HUES48 (cell line): ENCODE measurements around the gene PTBP2.

ENCODE experiments used
- H3K27ac ChIP-seq: one replicate; pipeline ENCODE4 v1.7.0; 2013; ENCODE audit warnings: low read depth, low read length, inconsistent platforms
- H3K27me3 ChIP-seq: 2 replicates; pipeline ENCODE4 v1.6.1; 2013; ENCODE audit warnings: mild to moderate bottlenecking, low read length; ENCODE audit not compliant: control insufficient read depth, insufficient read depth
- H3K36me3 ChIP-seq: 2 replicates; pipeline ENCODE4 v1.6.1; 2013; ENCODE audit warnings: low read length; ENCODE audit not compliant: control insufficient read depth, insufficient read depth
- H3K4me1 ChIP-seq: 2 replicates; pipeline ENCODE4 v1.6.1; 2013; ENCODE audit warnings: mild to moderate bottlenecking, low read length; ENCODE audit not compliant: control insufficient read depth, insufficient read depth
- H3K4me3 ChIP-seq: 2 replicates; pipeline ENCODE4 v1.5.1; 2013; ENCODE audit warnings: mild to moderate bottlenecking, low read depth, low read length
- H3K9ac ChIP-seq: 2 replicates; pipeline ENCODE4 v1.6.1; 2013; ENCODE audit warnings: mild to moderate bottlenecking, low read depth, low read length, moderate library complexity
- H3K9me3 ChIP-seq: 2 replicates; pipeline ENCODE4 v1.6.1; 2013; ENCODE audit warnings: low read length; ENCODE audit not compliant: control insufficient read depth, insufficient read depth

Gene PTBP2

DNA sequence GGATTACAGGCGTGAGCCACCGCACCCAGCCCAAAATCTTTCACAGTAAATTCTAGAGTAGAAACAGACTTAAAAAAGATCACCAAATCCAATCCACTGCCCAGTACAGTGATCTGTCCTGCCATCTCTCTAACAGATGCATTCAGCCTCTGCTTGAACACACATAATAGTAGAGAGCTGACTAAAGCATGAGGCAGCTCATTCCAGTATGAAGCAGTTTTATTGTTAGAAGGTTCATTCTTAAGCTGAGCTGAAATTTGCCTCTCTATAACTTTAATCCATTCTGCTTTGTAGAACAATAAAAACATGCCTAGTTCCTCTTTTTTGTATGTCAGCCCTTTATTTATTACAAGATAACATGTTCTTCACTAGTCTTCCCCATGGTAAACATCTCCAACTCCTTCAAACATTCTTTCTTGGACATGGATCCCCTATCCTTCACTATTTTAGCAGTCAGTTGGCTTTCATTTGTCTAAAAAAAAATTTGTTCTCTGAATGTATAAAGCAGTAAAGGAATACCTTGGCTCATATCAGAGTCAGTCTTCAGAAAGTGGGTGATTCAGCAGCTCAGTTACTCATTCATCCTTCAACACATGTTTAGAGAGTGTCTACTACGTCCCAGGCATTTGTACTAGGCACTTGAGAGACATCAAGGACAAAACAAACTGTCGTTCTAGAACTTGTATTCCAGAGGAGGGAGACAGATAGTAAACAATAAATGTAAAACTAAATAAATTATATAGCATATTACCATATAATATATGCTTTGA is 10.7 kb upstream of the PTBP2 start:
- no peak overlapping the region for H3K27ac ChIP-seq
- 0 out of 2 replicates have a peak, but pooled peaks cover 3% of the 10 kb centered on the region for H3K9me3 ChIP-seq
- H3K27me3 ChIP-seq, result no peaks in the 10 kb centered on the region
- H3K9ac ChIP-seq, result no peak overlapping the region
- no peak overlapping the region for H3K4me3 ChIP-seq
- peaks cover 11% of the 10 kb centered on the region for H3K4me1 ChIP-seq
- H3K36me3 ChIP-seq, result no peaks in the 10 kb centered on the region

DNA sequence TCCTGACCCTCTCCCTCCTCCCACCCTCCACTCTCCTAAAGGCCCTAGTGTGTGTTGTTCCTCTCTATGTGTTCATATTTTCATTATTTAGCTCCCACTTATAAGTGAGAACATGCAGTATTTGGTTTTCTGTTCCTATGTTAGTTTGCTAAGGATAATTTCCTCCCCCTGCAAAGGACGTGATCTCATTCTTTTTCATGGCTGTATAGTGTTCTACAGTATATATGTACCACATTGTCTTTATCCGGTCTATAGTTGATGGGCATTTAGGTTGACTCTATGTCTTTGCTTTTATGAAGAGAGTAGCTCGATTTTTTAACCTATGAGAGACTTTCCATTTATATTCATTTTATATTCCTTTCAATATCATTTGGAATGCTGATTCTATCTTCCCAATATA is 7.9 kb upstream of the PTBP2 start:
- Histone ChIP-seq H3K27me3 (no peaks in the 10 kb centered on the region), H3K36me3 (no peaks in the 10 kb centered on the region), H3K27ac (no peak overlapping the region), H3K4me3 (no peak overlapping the region), H3K9ac (no peak overlapping the region), H3K4me1 (peaks cover 16% of the 10 kb centered on the region), H3K9me3 (0 out of 2 replicates have a peak, but pooled peaks cover 3% of the 10 kb centered on the region)

- Histone ChIP-seq H3K9ac (no peak overlapping the region), H3K4me3 (0 out of 2 replicates have a peak overlapping the region, but pooled peaks have one; percentile 11), H3K9me3 (0 out of 2 replicates have a peak, but pooled peaks cover 3% of the 10 kb centered on the region), H3K4me1 (peaks cover 16% of the 10 kb centered on the region), H3K27me3 (no peaks in the 10 kb centered on the region), H3K27ac (peak overlapping the region; percentile 75), H3K36me3 (no peaks in the 10 kb centered on the region)
Observed at GRCh38 chr1:96714881-96715280, 6.7 kb upstream of the PTBP2 start.

- no peaks in the 10 kb centered on the region for H3K27me3 ChIP-seq
- 0 out of 2 replicates have a peak overlapping the region, but pooled peaks have one; percentile 11 for H3K4me3 ChIP-seq
- no peaks in the 10 kb centered on the region for H3K36me3 ChIP-seq
- peaks cover 17% of the 10 kb centered on the region for H3K4me1 ChIP-seq
- peak overlapping the region; percentile 75 for H3K27ac ChIP-seq
- no peak overlapping the region for H3K9ac ChIP-seq
- H3K9me3 ChIP-seq, result 0 out of 2 replicates have a peak, but pooled peaks cover 3% of the 10 kb centered on the region
Observed at GRCh38 chr1:96715482-96715881, 6.1 kb upstream of the PTBP2 start.

DNA sequence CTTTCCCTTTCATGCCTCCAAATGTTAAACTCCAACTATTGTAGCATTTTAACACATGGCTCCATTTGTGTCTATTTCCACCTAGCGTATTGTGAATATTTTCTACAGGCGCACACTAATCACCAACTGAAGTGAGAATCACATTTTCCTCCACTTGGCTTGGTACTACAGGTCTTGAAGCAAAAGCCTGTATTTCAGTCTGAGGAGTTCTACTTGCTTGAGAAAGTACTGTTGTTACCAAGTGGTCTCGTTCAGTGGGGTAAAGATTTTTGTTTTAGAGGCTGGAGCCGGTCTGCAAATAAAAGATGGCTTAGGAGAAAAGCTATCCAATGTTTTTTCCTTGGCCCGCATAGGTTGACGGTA is 550 bp upstream of the PTBP2 start:
- Histone ChIP-seq H3K27ac (peak overlapping the region; percentile 78), H3K4me1 (peaks cover 27% of the 10 kb centered on the region), H3K9me3 (no peaks in the 10 kb centered on the region), H3K36me3 (peaks cover 28% of the 10 kb centered on the region), H3K9ac (peak overlapping the region; percentile 74), H3K4me3 (peak overlapping the region; percentile 98), H3K27me3 (no peaks in the 10 kb centered on the region)

DNA sequence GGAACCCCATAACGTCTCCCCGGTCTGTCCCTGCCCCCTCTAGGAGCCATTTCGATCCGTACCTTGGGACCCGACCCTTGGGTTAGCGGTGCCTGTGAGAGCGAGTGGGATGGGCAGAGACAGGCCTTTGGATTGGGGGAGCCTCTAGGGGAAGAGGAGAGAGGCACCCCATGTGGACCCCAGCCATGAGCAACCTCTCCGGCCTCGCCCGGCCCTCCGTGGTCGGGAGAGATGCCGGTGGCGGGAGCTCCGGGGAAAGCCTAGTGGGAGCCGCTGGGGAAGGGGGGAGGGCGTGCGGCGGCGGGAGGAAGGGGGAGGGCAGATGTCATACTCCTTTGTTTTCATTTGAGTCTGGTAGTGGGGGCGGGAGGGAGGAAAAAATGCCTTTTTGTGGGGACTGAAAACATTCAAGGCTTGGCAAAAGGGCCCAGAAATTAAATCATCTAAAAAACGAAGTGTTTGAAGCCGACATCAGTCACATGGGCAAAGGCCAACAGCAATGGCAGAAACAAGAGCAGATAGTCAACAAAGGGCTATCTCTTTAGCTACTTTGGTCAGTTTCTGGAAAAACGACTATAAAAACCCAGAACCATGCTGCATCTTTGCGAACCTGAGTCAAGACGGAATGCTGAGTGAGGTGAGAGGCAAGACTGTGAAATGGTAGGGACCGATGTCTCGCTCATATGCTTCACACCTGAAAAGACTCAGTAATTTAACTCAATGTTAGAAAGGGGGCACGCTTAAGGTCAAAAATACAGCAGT is 758 bp downstream of the PTBP2 start:
- Histone ChIP-seq H3K27me3 (no peaks in the 10 kb centered on the region), H3K36me3 (peaks cover 39% of the 10 kb centered on the region), H3K27ac (peak overlapping the region; percentile 99), H3K9me3 (no peaks in the 10 kb centered on the region), H3K4me3 (peak overlapping the region; percentile 98), H3K4me1 (peaks cover 23% of the 10 kb centered on the region), H3K9ac (peak overlapping the region; percentile 99)

DNA sequence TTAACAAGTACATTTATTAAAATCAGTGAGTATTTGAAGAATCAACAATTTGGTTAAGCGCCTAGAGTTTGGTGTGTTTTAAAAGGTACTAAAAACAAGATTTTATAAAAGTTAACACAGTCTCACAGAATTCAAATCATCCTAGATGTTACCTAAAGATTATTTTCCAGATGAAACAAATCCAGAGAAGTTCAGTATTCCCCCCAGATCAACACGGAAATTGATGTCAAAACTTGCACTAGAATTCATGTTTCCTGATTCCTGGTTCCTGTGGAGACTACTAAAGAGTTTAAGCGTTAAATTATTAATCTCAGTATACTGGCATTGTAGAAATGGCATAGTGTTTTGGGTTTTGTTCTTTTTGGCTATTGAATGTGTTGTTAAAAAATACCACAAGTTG is 1.4 kb downstream of the PTBP2 start:
- no peaks in the 10 kb centered on the region for H3K27me3 ChIP-seq
- H3K4me3 ChIP-seq, result peak overlapping the region; percentile 98
- peak overlapping the region; percentile 99 for H3K27ac ChIP-seq
- H3K36me3 ChIP-seq, result peaks cover 45% of the 10 kb centered on the region
- H3K9ac ChIP-seq, result peak overlapping the region; percentile 99
- H3K9me3 ChIP-seq, result no peaks in the 10 kb centered on the region
- H3K4me1 ChIP-seq, result peaks cover 23% of the 10 kb centered on the region

GRCh38 chr1:96723377-96723776 is 1.8 kb downstream of the PTBP2 start:
- H3K9me3 ChIP-seq, result no peaks in the 10 kb centered on the region
- peaks cover 49% of the 10 kb centered on the region for H3K36me3 ChIP-seq
- H3K9ac ChIP-seq, result peak overlapping the region; percentile 99; the same call in 1 of the 2 replicates
- H3K4me3 ChIP-seq, result peak overlapping the region; percentile 98
- no peaks in the 10 kb centered on the region for H3K27me3 ChIP-seq
- no peak overlapping the region for H3K27ac ChIP-seq
- peaks cover 23% of the 10 kb centered on the region for H3K4me1 ChIP-seq

DNA sequence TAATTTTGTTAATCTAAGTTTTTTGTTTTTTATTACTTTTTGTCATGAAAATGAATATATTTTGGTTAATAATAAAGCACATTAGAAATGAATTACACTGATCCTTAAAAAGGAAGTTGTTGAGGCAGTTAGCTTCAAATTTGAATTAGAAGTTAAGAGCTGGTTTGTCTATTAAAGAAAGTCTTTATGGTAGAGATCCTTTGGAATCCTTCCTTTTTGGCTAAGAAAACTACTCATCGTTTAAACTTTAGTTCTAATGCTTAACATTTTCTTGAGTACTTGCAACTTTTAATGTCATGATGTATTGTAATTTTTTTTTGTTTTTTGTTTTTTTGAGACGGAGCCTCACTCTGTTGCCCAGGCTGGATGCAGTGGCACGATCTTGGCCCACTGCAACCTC is 2.4 kb downstream of the PTBP2 start:
- Histone ChIP-seq H3K36me3 (peaks cover 55% of the 10 kb centered on the region), H3K27ac (no peak overlapping the region), H3K4me3 (peak overlapping the region; percentile 98)

DNA sequence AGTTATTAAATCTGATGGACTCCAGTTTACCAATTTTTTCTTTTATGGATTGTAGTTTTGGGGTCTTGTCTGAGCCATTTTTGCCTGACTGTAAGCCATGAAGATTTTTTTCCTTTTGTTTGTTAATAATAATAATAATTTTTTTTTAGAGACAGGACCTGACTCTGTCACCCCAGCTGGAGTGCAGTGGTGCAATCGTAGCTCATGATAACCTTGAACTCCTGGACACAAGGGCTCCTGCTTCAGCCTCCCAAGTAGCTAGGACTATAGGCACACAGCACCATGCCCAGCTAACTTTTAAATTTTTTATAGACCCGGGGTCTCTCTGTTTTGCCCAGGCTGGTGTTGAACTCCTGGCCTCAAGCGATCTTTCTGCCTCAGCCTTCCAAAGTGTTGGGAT is 6.3 kb downstream of the PTBP2 start:
- no peak overlapping the region for H3K4me3 ChIP-seq
- H3K27ac ChIP-seq, result no peak overlapping the region
- H3K27me3 ChIP-seq, result no peaks in the 10 kb centered on the region
- H3K9ac ChIP-seq, result no peak overlapping the region
- H3K9me3 ChIP-seq, result no peaks in the 10 kb centered on the region
- peaks cover 16% of the 10 kb centered on the region for H3K4me1 ChIP-seq
- H3K36me3 ChIP-seq, result peaks cover 76% of the 10 kb centered on the region

More for the DNA sequence above, 2.4 kb downstream of the PTBP2 start:
- no peaks in the 10 kb centered on the region for H3K9me3 ChIP-seq
- H3K4me1 ChIP-seq, result peaks cover 23% of the 10 kb centered on the region
- no peaks in the 10 kb centered on the region for H3K27me3 ChIP-seq
- no peak overlapping the region for H3K9ac ChIP-seq
